IMR-90 (cell line): ENCODE measurements around the gene ITIH4. TPM values are rescaled to one million over a fixed set of nuclear protein-coding genes. Genes with fewer than 3 reads are reported as not detected.

Experiments
- ATAC-seq: fragments of 200-7000 bp; cut with Tn5 transposase; 2 replicates; pipeline ENCODE4 v1.9.1; 2020; ENCODE audit warnings: low read depth, mild to moderate bottlenecking, moderate library complexity
- BruUV-seq: library from RNA; stranded (reverse); fragments of 400-500 nt; replicated peaks from 2 replicates; lab custom pipeline; 2021; lab: Mats Ljungman, UMichigan
- CTCF ChIA-PET: fragments of 300-600 bp; formaldehyde crosslinking; extraction: SDS; loops from one replicate; lab custom pipeline; 2021; ENCODE audit warnings: antibody characterized with exemption; lab: Yijun Ruan, JAX
- POLR2A ChIA-PET: fragments of 300-600 bp; sonication (Branson Sonifier 250); formaldehyde crosslinking; loops from one replicate; lab custom pipeline; 2022; ENCODE audit warnings: antibody characterized with exemption; ENCODE audit not compliant: unreplicated experiment; lab: Charles Lee
- DNase-seq: peaks from one replicate; pipeline ENCODE4 v3.0.0; 2013
- H2AFZ ChIP-seq: replicated peaks from 2 replicates; pipeline ENCODE3; 2013; ENCODE audit warnings: low read length, mild to moderate bottlenecking; ENCODE audit not compliant: poor library complexity
- H2AK5ac ChIP-seq: 2 replicates; pipeline ENCODE4 v1.6.1; 2013; ENCODE audit warnings: low read depth, low read length, inconsistent platforms
- H2AK9ac ChIP-seq: replicated peaks from 2 replicates; pipeline ENCODE3; 2013; ENCODE audit warnings: mild to moderate bottlenecking, low read depth, low read length, moderate library complexity; ENCODE audit not compliant: poor library complexity
- H2BK120ac ChIP-seq: 2 replicates; pipeline ENCODE4 v1.6.1; 2013; ENCODE audit warnings: low read depth, low read length, inconsistent platforms
- H2BK15ac ChIP-seq: 3 replicates; pipeline ENCODE4 v1.6.1; 2013; ENCODE audit warnings: low read depth, low read length, inconsistent platforms
- H2BK20ac ChIP-seq: 2 replicates; pipeline ENCODE4 v1.6.1; 2013; ENCODE audit warnings: low read depth, mild to moderate bottlenecking, inconsistent platforms, low read length, moderate library complexity
- H2BK5ac ChIP-seq: 2 replicates; pipeline ENCODE4 v1.6.1; 2013; ENCODE audit warnings: mild to moderate bottlenecking, low read depth, low read length, inconsistent platforms; ENCODE audit not compliant: poor library complexity, severe bottlenecking
- H3K14ac ChIP-seq: replicated peaks from 2 replicates; pipeline ENCODE4 v1.6.1; 2013; ENCODE audit warnings: low read depth, low read length, inconsistent platforms
- H3K18ac ChIP-seq: 2 replicates; pipeline ENCODE4 v1.6.1; 2013; ENCODE audit warnings: low read depth, low read length, control low read depth
- H3K23ac ChIP-seq: 2 replicates; pipeline ENCODE4 v1.6.1; 2013; ENCODE audit warnings: low read depth, low read length, inconsistent platforms
- H3K27ac ChIP-seq: 2 replicates; pipeline ENCODE4 v1.5.1; 2013; ENCODE audit warnings: mild to moderate bottlenecking, control low read depth, low read length; ENCODE audit not compliant: insufficient read depth
- H3K27me3 ChIP-seq: 2 replicates; pipeline ENCODE4 v1.6.1; 2013; ENCODE audit warnings: low read length; ENCODE audit not compliant: control insufficient read depth, insufficient read depth
- H3K36me3 ChIP-seq: 2 replicates; pipeline ENCODE4 v1.6.1; 2013; ENCODE audit warnings: low read length, mixed read lengths; ENCODE audit not compliant: control insufficient read depth, insufficient read depth
- H3K4ac ChIP-seq: 2 replicates; pipeline ENCODE4 v1.6.1; 2013; ENCODE audit warnings: low read depth, low read length, inconsistent platforms
- H3K4me1 ChIP-seq: 2 replicates; pipeline ENCODE4 v1.6.1; 2013; ENCODE audit warnings: low read length, mixed read lengths; ENCODE audit not compliant: control insufficient read depth, insufficient read depth
- H3K4me2 ChIP-seq: 2 replicates; pipeline ENCODE4 v1.6.1; 2013; ENCODE audit warnings: low read depth, mild to moderate bottlenecking, control low read depth, low read length, moderate library complexity
- H3K4me3 ChIP-seq: 2 replicates; pipeline ENCODE4 v1.5.1; 2013; ENCODE audit warnings: low read depth, mild to moderate bottlenecking, control low read depth, low read length, moderate library complexity; ENCODE audit not compliant: insufficient read depth
- H3K56ac ChIP-seq: 2 replicates; pipeline ENCODE4 v1.6.1; 2013; ENCODE audit warnings: low read length, inconsistent platforms; ENCODE audit not compliant: insufficient read depth; ENCODE audit errors: extremely low read depth
- H3K79me1 ChIP-seq, 2 experiments: 2 replicates each; pipeline ENCODE4 v1.6.1; 2013; ENCODE audit warnings: low read length in 2 of 2, inconsistent platforms in 1 of 2, low read depth in 1 of 2
- H3K9ac ChIP-seq: 2 replicates; pipeline ENCODE4 v1.6.1; 2013; ENCODE audit warnings: low read depth, low read length, control low read depth
- H3K9me1 ChIP-seq: 2 replicates; pipeline ENCODE4 v1.6.1; 2013; ENCODE audit warnings: low read length, inconsistent platforms; ENCODE audit not compliant: insufficient read depth
- H3K9me3 ChIP-seq: 2 replicates; pipeline ENCODE4 v1.6.1; 2013; ENCODE audit warnings: low read length; ENCODE audit not compliant: control insufficient read depth, insufficient read depth
- H4K20me1 ChIP-seq: 2 replicates; pipeline ENCODE4 v1.6.1; 2013; ENCODE audit warnings: low read length, inconsistent platforms; ENCODE audit not compliant: insufficient read depth
- H4K5ac ChIP-seq: 2 replicates; pipeline ENCODE4 v1.6.1; 2013; ENCODE audit warnings: mild to moderate bottlenecking, low read depth, low read length, control low read depth
- H4K8ac ChIP-seq, 2 experiments: 2 replicates each; pipeline ENCODE4 v1.6.1; 2013; ENCODE audit warnings: low read depth in 2 of 2, low read length in 2 of 2, control low read depth in 1 of 2, inconsistent platforms in 1 of 2
- H4K91ac ChIP-seq: 2 replicates; pipeline ENCODE4 v1.6.1; 2013; ENCODE audit warnings: low read depth, low read length, inconsistent platforms; ENCODE audit not compliant: insufficient read depth
- CEBPB ChIP-seq: IDR thresholded peaks from 2 replicates; pipeline ENCODE4 v1.6.1; 2012; ENCODE audit warnings: low read depth, low read length, improper control_type of control experiment
- CHD1 ChIP-seq: IDR thresholded peaks from 2 replicates; pipeline ENCODE4 v1.6.1; 2012; ENCODE audit warnings: low read depth, low read length, improper control_type of control experiment
- ELK1 ChIP-seq: fragments of 150-350 bp; IDR thresholded peaks from 2 replicates; pipeline ENCODE4 v1.6.1; 2016; ENCODE audit warnings: low read depth, mild to moderate bottlenecking, low read length, moderate library complexity, borderline replicate concordance
- NFE2L2 ChIP-seq: fragments of 150-350 bp; IDR thresholded peaks from 2 replicates; pipeline ENCODE4 v1.6.1; 2016; ENCODE audit warnings: low read depth, mild to moderate bottlenecking, low read length
- RFX5 ChIP-seq: IDR thresholded peaks from 2 replicates; pipeline ENCODE4 v1.8.0; 2012; ENCODE audit warnings: low read depth, mild to moderate bottlenecking, low read length, moderate library complexity
- USF2 ChIP-seq: fragments of 150-350 bp; IDR thresholded peaks from 2 replicates; pipeline ENCODE4 v1.6.1; 2017; ENCODE audit warnings: mild to moderate bottlenecking, antibody characterized with exemption, low read length, low read depth
- WGBS, 2 experiments: methylation state at CpG; one replicate each; pipeline versions ENCODE4 v1.1.5 to v1.1.7; 2013; ENCODE audit warnings: missing lambda C conversion rate in 2 of 2; ENCODE audit not compliant: insufficient read length in 1 of 2; ENCODE audit errors: extremely low coverage in 2 of 2; 5-methylcytosine and 5-hydroxymethylcytosine counted together
- dilution Hi-C: fragments of 300-500 bp; cut with HindIII; formaldehyde crosslinking; loops from one replicate; pipeline ENCODE4 v1.14.3; 2018; ENCODE audit warnings: low sequenced_read_pairs; ENCODE audit not compliant: unreplicated experiment
- in situ Hi-C: fragments of 300-500 bp; cut with MboI; formaldehyde crosslinking; loops from 3 replicates; pipeline ENCODE4 v1.14.3; 2019; ENCODE audit warnings: low sequenced_read_pairs, inconsistent platforms, mixed read lengths
- intact Hi-C: fragments of 100-400 bp; cut with micrococcal nuclease; formaldehyde crosslinking; loops from 2 replicates; pipeline ENCODE4 v1.10.0; 2022
- polyA plus RNA-seq, 3 experiments: library from polyadenylated mRNA; depleted of rRNA; stranded (reverse); fragments of >200 nt; gene quantifications; 2 replicates each; pipeline ENCODE4 v1.2.3, GENCODE V29; 2012; ENCODE audit warnings: low replicate concordance in 1 of 3
- total RNA-seq: library from RNA; depleted of rRNA; stranded (reverse); fragments of >200 nt; gene quantifications from 2 replicates; pipeline ENCODE4 v1.2.3, GENCODE V29; 2012

ITIH4 gene
- total and polyA plus RNA-seq, 2 of the 4 experiments (the other 2 are of a cell fraction), result 0.26 to 0.36 TPM

GRCh38 chr3:52865994-52866393 is 35.5 kb upstream of the ITIH4 start:
- 99% methylated on average over 10 of the region's 13 CpGs; no CpG with 5 or more reads in 1 of the 2 experiments for WGBS, 2 experiments

More at GRCh38 chr3:52865994-52866393, 35.5 kb upstream of the ITIH4 start:
- H3K9me1 ChIP-seq, result peaks cover 2% of the 10 kb centered on the region; the same call in 1 of the 2 replicates
- no peak overlapping the region for H3K4me2 ChIP-seq
- no peak overlapping the region for H3K18ac ChIP-seq
- no peaks in the 10 kb centered on the region for H3K36me3 ChIP-seq
- H3K79me1 ChIP-seq, result peaks cover under 1 to 16% of the 10 kb centered on the region in 2 experiments; a peak in 2 of 4 replicates
- no peak overlapping the region for H3K4ac ChIP-seq
- H2BK120ac ChIP-seq, result no peak overlapping the region
- H2BK15ac ChIP-seq, result no peak overlapping the region
- dilution Hi-C loops, result no loop called here
- in situ Hi-C loops, result no loop called here
- no peak overlapping the region for H4K5ac ChIP-seq
- no peak overlapping the region for H3K56ac ChIP-seq
- H2AK5ac ChIP-seq, result no peak overlapping the region
- H2BK20ac ChIP-seq, result no peak overlapping the region
- no peak overlapping the region for H3K14ac ChIP-seq
- no peak overlapping the region for H4K91ac ChIP-seq
- H4K8ac ChIP-seq, result no peak overlapping the region
- H3K27ac ChIP-seq, result no peak overlapping the region
- H4K20me1 ChIP-seq, result no peaks in the 10 kb centered on the region
- H3K9ac ChIP-seq, result no peak overlapping the region
- no peak for TF ChIP-seq RFX5
- no peak for TF ChIP-seq CHD1
- no peak for TF ChIP-seq NFE2L2
- no peak for TF ChIP-seq ELK1
- no peak for TF ChIP-seq CEBPB
- no peak for TF ChIP-seq USF2
- H3K27me3 ChIP-seq, result no peaks in the 10 kb centered on the region
- no peak for DNase-seq
- H2AFZ ChIP-seq, result no peak overlapping the region
- ATAC-seq, result no peak
- intact Hi-C loops, result no loop called here
- BruUV-seq, result no TSS peak
- H2AK9ac ChIP-seq, result no peak overlapping the region
- CTCF ChIA-PET, result no interaction called here
- POLR2A ChIA-PET, result no interaction called here
- no peaks in the 10 kb centered on the region for H3K4me1 ChIP-seq
- no peak overlapping the region for H2BK5ac ChIP-seq
- H3K4me3 ChIP-seq, result no peak overlapping the region
- H3K9me3 ChIP-seq, result no peaks in the 10 kb centered on the region
- H3K23ac ChIP-seq, result no peak overlapping the region
